Brain pericyte (primary cell): ENCODE results near the gene STRA6.

Source experiments
- DNase-seq: peaks from one replicate; pipeline ENCODE4 v3.0.0-alpha.2; 2012; ENCODE audit warnings: low read depth, low spot score

STRA6 gene

DNA sequence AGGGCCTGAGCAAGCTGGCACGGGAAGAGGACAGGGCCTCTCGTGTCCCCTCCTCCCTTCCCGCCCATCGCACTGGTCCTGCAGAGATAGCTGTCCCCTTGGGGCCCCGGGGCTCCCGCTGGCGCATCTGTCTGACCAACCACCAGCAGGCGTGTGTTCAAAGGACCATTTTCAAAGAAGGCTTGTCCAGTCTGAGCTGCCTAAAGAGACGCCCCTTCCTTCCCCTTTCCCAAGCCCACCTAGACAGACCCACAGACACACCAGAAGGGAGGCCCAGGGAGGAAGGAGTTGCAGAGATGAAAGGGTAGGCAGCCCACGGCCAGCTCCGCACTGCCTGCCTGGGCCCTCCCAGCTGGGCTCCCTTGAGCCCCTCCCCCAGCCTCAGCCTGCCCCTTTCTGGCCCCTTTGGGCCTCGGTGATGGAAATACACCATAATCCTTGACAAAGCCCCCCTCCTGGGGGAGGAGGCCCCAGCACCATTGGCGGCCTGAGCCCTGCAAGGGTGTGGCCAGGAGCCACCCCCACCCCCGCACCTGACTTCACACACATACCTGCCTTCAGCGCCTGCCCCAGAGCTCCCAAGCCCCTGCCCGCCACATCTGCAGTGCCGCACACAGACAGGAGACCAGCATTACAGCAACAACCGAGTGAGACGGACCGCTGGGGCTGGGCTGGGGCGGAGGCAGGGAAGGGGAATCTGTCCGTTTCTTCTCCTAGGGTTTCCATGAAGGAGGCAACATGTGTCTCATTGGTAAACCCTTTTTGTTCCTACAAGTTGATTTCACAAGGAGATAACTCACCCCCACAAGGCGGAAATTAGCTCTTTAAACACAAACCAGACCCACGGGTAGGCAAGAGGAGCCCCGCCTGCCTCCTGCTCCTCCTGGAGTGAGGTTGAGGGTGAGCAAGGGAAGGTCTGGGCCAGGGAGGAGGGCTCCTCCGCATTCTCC is at the start of gene STRA6:
Gene STRA6 (minus strand): TSS at position 336 of the 950 bp plus-strand sequence. CDS start 520 bp downstream, outside the sequence.
- no peak for DNase-seq

- no peak for DNase-seq
These were observed 49.7 kb upstream of the STRA6 start for GRCh38 chr15:74252291-74252690.

GRCh38 chr15:74251131-74251811 is 48.7 kb upstream of the STRA6 start:
- DNase-seq, result no peak

GRCh38 chr15:74250266-74250665 is 47.7 kb upstream of the STRA6 start:
- DNase-seq, result no peak

- no peak for DNase-seq
These were observed 42.9 kb upstream of the STRA6 start for GRCh38 chr15:74245342-74245931.

GRCh38 chr15:74244822-74245341 is 42.3 kb upstream of the STRA6 start:
- no peak for DNase-seq

- DNase-seq, result no peak
These were observed 40.8 kb upstream of the STRA6 start for GRCh38 chr15:74243431-74243830.

DNA sequence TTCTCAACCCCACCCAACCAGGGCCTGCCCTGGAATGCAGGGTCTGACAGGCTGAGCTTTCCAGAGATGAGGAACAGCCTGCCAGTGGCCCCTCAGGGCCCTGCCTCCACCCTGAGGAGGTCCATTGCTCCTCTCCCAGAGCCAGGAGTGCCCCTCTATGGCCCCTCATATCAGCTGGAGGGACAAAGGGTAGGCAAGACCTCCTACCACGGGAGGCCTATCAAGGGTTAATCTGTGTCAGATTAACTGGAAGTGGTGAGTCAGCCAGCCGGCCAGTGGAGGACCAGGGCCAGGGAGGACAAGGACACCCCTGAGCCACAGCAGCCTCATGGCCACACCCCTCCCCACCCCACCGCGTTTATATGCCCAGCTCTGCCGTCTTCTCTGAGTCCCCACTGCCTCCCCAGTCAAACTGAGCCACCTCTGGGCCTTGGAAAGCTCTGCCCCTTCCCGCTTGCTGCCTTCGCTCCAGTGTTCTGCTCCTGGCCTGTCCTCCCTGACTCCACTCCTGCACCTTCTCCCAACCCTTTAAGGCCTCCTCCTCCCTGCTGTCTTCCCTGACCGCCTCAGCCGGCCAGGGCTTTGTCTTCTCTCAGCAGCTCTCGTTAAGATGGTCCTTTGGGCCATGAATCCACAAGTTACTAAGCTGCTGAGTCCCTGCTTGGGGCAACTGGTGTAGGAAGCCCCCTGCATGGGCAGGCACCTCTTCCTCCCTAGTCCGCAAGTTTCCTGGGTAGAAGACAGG is 40.0 kb upstream of the STRA6 start:
- DNase-seq, result no peak

DNA sequence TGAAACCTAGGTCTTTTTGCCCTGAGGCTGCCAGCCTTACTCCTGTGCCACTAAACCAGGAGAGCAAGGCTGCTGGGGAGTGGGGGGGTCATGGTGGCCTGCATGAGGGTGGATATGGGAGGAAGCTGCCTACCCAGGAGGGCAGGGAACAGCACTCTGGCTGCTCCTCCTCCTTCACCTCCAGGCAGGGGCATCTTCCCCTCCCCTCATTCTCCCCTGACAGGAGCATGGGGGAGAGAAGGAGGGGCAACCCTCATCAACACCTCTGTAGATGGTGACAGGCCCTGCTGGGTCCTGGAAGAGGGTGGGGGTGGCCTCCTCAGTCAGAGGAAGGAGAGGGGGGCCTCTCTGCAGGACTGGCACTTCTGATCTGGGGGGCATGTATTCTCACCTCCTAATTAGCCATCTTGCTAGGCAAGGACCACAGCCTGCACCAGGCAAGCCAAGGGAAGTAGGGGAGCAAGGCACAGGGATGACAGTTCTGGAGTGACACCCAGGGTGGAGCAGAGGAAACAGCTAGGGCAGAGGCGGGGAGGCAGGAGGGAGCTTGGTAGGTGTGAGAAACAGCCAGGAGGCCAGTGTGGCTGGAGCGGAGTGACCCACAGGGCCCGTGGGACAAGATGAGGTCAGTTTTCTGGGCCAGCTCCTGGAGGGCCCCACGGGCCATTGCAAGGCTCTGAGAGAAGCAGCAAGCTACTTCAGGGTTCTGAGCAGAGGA is 38.5 kb upstream of the STRA6 start:
- DNase-seq, result no peak

DNA sequence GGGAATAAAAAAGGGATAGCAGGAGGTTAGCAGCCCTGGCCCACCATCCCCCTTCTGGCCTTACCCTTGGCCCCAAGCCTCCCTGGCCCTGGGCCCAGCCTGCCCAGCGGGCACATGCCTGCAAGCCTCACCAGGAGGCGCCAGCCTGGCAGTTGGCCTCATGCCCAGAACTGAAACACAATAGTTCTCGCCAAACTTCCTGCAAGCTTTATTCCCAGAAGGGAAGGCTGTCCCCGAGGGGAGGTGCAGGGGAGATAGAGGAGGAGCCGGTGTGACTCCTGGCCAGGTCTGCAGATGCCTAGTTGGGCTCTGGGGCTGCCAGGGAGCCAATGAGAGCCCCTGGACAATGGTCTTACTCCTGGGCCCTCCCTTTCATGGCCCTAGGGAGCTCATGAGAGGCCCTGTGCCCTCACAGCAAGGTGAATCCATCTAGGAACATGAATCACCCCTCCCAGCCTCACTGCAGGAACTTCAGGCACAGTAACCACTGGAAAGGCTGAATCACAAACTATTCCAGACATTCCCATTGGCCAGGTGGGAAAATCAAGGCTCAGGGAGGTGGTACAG is 37.5 kb upstream of the STRA6 start:
- peak; percentile 90 for DNase-seq

- no peak for DNase-seq
These were observed 36.6 kb upstream of the STRA6 start for GRCh38 chr15:74239051-74239705.

DNA sequence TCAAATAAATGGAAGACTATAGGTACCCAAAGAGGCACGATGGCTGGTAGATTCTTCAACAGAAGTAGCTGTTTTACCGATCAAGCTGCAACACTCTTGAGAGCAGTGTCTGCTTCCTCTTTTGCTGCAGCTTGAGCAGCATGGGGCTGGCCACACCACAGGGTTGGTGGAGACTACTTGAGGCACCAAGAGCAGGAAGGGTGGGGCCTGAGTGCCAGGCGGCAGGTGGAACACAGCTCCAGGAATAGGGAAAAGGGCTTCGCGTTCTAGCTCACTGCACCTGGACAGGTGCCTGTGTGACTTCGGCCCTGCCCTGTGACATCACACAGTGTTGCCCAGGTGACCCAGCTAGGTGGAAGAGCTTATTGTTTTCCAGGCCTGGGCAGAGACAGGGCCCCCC is 33.4 kb upstream of the STRA6 start, which contains the start of gene CCDC33:
Gene CCDC33 (plus strand): TSS at position 365 of the 400 bp plus-strand sequence. CDS start 394 bp downstream, outside the sequence.
- no peak for DNase-seq

DNA sequence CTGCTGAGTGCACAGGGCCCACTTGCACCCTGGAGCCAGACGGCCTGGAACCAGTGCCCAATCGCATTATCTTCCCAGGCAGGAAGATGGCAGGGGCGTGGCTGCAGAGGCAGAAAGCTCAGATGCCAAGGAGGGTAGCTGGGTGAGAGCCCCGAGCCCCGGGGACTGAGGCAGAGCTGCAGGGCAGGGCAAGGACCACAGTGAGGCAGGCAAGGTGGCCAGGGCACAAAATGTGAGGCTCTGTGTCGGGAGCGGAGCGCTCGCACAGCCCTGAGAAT is 31.9 kb upstream of the STRA6 start:
- DNase-seq, result no peak

GRCh38 chr15:74233851-74234597 is 31.4 kb upstream of the STRA6 start:
- DNase-seq, result no peak

- DNase-seq, result no peak
These were observed 30.8 kb upstream of the STRA6 start for GRCh38 chr15:74233373-74233772.

DNA sequence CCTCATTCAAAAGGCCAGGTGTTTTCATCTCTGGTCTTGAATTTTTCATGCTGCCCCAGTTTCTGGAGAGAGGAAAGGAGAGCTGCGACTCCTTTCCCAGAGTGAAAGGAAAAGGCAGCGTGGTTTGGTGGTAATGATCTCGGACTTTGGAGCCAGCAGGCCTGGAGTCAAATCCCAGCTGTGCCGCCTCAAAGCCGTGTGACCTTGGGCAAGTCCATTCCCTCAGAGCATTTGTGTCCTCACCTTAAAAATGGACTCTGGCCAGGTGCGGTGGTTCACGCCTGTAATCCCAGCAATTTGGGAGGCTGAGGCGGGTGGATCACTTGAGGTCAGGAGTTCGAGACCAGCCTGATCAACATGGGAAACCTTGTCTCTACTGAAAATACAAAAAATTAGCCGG is 28.9 kb upstream of the STRA6 start:
- DNase-seq, result no peak

- no peak for DNase-seq
These were observed 27.1 kb upstream of the STRA6 start for GRCh38 chr15:74229686-74230085.

DNA sequence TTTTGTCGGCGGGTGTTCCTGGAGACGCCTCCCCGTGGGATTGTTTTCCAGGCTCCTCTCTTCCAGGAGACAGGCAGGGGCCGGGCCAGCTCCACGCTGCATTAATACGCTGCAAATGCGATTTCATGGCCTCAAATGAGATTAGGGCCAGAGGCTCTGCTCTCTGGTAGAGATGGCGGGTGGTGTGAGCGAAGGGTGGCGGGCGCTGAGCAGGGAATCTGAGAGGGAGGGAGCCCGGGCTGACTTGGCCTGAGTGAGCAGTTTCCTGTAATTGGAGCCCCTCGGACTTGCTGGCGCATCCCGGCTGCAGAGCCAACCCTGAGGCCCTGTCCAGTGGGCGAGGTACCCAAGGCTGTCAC is 26.1 kb upstream of the STRA6 start:
- DNase-seq, result no peak

DNA sequence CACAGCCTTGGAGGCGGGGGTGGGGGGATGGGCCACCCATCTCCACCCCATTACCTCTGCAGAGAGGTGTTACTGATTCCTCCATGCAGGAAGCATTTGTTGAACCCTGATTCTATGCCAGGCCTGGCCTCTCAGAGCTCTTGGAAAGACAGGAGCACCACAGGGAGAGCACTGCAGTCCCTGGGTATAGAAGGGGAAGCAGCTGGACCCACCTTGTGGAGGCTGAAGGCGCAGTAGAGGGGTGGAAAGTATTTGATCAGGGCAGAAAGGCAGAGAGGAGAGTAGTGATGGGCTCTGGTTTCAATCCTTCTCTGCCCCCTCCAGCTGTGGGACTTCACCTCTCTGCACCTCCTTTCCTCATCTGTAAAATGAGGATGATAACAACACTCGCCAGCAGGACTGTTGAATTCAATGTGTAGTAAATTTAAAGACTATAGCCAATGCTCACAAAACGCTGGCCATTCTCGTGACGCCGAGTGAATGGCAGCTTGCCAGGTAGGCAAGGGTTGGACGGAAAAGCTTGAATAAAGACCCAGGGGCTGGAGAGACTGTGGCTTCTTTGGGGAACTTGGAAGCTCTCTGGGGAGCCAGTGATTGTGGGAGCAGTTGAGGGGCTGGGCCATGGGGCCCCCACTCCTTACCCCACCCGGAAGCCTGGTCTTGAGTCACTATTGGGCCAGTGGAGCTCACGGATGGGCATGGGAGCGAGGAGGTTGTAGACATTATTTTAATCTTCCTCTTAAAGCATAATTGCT is 25.6 kb upstream of the STRA6 start:
- no peak for DNase-seq
